UCSD-AML1 (cell line): ENCODE results near the gene VWA8.
"Not testable (repeated sequence)": the region's sequence is repeated elsewhere in the genome, so short reads cannot be mapped to it uniquely, and the experiment has no call there.

Experiments
- DNase-seq: peaks from one replicate; lab custom pipeline; 2025; ENCODE audit not compliant: unreplicated experiment; lab: John Stamatoyannopoulos, UW

Gene VWA8

DNA sequence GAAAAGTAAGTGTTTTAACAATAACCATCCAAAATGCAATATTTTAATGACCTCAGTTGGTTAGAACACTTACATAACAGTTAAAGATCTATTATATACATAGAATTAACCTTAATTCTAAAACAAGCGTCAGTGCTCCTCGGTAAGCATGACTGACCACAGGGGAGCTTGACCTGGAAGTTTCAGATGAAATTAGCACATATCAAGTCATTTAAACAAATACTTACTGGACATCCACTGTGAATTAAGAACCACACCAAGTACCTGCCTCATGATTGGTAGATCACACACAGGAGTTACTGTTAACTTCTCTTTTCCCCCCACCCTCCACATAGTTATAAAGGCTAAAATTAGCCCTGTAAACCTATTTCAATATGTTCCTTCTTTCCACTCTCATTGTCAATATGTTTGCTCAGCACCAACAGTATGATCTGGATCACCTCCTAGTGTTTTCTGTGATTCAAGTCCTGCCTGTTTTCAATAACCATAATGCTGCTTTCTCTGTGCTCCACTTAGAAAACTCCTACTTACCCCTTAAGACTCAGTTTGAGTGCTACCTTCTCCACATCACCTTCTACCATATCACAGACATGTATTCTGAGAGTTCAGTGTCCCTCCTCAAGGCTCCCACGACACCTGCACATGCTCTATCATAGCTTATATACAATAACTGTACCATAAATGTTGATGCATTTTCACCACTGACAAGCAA, 209.0 kb downstream of the VWA8 start:
- no peak for DNase-seq

GRCh38 chr13:41751277-41751676, 209.6 kb downstream of the VWA8 start:
- DNase-seq = no peak

GRCh38 chr13:41746259-41746658, 214.7 kb downstream of the VWA8 start:
- no peak for DNase-seq

DNA sequence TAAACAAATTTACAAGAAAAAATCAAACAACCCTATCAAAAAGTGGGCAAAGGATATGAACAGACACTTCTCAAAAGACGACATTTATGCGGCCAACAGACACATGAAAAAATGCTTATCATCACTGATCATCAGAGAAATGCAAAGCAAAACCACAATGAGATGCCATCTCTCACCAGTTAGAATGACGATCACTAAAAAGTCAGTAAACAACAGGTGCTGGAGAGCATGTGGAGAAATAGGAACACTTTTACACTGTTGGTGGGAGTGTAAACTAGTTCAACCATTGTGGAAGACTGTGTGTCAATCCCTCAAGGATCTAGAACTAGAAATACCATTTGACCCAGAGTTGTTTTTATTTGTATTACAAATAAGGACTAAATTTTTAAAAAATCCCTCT, 215.4 kb downstream of the VWA8 start:
- not testable (repeated sequence) for DNase-seq

DNA sequence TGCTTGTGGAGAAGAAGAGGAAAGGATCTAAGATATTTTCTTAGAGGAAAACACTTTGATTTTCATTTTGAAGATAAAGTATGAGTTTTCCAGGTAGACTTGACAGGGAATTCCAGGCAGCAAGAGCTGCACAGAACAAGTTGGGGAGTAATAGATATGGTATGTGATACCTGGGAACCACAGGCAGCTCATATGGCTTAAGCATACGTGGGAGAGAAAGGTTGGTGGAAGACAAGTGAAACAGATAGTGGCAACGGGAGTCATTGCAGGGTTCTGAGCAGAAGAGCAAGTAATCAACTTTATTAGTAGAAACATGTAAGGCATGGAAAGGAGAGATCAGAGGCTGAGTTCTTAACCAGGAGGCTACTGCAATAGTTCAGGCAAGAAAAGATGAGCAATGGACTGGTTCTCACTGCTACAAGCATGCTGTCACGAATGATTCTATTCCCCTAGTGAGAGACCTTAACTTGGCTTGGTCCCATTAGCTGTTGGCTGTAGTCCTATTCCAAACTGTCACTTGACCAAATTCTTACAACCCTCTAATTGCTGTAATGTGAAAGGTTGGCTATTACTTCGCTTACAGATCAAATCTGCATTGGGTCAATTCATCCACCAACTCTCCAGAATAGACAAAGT, 217.9 kb downstream of the VWA8 start:
- DNase-seq = no peak

DNA sequence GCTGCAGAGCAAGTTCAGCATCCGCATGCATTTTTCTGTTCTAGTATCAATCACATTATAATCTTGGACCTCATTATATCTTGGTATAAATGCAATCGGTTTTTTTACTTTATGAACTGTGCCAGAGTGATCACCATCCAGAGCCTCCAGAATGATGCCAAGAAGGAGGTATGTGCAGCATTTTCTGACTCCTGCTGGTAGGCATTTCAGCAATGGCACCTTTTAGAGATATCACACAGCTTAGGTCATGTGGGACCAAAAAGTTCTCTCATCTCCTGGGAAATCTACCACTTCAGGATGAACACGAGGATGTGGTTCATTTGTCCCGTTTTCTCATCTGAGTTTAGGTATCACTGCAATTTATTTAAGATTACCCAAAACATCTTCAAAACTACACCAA, 220.4 kb downstream of the VWA8 start:
- DNase-seq = no peak

DNA sequence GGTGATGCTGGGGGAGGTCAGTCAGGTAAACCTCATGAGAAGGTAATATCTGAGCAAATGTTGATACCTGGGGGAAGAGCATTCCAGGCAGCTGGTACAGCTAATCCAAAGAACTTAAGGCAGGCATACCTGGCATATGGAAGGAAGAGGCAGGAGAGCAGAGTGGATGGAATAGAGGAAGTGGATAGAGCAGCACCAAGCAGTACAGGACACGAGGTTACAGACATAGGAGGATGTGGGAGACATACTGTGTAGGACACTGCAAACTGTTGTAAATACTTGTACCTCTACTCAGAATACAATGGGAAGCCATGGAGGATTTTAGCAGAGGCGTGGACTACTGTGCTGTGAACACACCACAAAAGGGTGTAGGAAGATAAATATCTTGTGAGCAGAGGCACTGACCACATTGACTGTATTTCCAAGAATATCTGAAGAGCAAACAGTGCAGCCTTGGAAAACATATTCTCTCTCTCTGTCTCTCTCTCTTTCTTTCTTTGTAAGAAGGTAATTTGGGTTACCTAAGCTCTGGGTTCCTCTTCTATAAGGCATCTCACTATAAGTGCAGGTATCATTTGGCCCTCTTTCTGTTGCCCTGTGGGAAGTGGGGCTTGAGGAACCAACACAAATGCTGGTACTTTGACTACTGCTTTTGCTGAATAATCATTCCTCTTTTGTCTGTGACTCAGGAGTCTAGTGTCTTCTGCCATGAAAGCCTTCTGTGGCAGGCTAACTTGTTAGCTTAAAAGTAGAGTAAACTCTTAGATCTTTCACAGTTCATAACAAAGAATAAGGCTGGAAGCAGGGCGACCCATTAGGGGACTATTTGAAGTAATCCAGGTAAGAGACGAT, 238.0 kb downstream of the VWA8 start:
- no peak for DNase-seq

- DNase-seq = no peak
Observed at GRCh38 chr13:41720839-41721561, 239.9 kb downstream of the VWA8 start.

- DNase-seq = no peak
Observed at GRCh38 chr13:41716236-41716635, 244.7 kb downstream of the VWA8 start.

DNA sequence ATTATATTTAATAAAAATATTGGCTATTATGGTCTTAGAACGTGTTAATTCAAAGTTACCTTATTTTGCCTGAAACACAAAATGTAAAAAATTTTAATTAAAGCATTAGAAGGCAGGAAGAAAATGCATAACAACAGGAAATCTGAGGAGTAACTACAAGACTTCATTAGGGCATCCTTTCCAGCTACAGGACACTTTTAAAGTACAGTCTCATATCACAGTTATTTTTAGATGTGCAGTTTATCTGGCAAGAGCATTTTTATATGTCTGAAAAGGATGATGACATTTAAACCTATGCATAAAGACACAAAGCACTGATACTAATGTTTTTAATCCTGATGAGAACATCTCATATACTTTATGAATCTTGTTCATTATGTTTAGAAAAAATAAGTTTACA, 247.5 kb downstream of the VWA8 start:
- DNase-seq = no peak

GRCh38 chr13:41710771-41711170, 250.1 kb downstream of the VWA8 start:
- DNase-seq = no peak

DNA sequence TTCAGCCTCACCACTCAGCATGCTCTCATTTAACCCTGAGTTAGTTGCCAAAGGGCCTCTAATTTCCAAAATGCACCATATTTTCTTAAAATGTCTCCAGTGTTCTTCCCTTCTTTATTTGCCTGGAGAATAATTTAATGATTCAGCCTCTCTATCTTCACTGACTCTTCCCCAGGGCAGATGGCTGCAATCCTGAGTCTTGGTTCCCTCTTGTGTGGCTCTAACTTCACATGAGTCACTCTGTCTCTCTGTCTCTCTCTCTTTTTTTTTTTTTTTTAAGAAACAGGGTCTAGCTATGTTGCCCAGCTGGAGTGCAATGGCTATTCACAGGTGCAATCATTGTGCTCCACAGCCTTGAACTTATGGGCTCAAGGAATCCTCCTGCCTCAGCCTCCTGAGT, 251.4 kb downstream of the VWA8 start:
- DNase-seq = no peak

GRCh38 chr13:41708713-41709112, 252.2 kb downstream of the VWA8 start:
- no peak for DNase-seq

- DNase-seq = no peak
Observed at GRCh38 chr13:41707194-41707821, 253.6 kb downstream of the VWA8 start.

DNA sequence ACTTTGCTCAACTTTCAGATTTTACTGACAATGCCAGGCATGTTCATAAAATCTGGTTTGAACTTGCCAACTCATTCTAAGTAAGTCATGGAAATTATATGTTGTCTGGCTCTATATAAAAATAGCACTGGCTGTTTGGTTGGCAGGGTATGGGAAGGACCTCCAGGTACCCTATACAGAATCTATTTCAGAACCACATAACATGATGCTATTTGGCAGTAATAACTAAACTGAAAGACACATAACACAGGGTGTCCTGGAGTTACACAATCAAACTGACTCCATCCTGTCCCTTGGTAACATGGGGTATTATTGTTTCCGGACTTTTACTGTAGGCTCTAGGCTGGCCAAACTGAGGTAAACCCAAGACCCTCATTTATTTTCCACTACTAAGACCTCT, 254.8 kb downstream of the VWA8 start:
- DNase-seq = no peak

DNA sequence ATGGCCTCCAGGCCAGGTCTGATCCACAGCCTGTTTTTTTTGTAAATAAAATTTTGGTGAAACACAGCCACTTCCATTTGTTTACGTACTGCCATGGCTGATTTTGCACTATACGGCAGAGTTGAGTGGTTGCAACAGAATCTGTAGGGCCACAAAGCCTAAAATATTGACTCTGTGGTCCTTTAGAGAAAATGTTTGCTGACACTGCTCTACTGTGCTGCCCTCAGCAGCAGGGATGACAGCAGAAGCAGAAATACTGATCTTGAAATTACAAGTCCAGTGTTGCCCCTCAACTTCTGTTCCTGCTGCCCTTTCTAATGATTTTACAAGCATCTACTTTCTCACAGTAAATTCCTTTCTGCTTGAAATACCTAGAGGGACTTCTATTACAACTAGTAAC, 258.4 kb downstream of the VWA8 start:
- no peak for DNase-seq

GRCh38 chr13:41701676-41702075, 259.2 kb downstream of the VWA8 start:
- no peak for DNase-seq

GRCh38 chr13:41700790-41701310, 260.1 kb downstream of the VWA8 start:
- no peak for DNase-seq

DNA sequence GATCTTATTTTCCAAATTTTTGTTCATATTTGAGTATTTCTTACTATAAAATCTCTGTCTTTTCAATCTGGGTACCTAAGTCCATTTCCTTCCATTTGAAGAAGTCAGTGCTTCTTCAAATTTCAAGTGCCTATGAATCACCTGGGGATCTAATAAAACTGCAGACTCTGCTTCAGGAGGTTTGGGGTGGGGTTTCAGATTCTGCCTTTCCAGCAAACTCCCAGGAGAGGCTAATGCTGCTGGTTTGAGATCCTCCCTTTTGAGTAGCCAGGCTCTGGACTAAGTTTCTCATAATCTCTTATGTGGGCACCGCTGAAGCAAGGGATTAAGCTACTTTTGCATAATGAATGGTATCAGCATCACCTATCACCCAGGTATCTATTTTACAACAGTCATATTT, 261.1 kb downstream of the VWA8 start:
- DNase-seq = no peak

DNA sequence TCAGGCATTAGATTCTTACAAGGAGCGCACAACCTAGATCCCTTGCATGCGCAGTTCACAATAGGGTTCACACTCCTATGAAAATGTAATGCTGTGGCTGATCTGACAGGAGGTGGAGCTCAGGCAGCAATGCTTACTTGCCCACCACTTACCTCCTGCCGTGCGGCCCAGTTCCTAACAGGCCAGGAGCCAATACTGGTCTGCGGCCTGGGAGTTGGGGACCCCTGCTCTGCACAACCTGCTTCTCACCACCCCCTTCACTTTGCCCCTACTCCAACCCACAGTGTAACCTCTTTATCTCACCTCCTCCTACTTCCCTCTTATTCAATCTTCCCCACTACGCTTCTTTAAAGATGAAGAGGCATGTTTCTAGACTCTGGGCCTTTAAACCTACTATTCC, 263.3 kb downstream of the VWA8 start:
- no peak for DNase-seq
